ENCODE results near the gene MRPS27. TPM values are rescaled to one million over a fixed set of nuclear protein-coding genes. Genes with fewer than 3 reads are reported as not detected.

The MRPS27 gene
- total and polyA plus RNA-seq, 9 of the 15 experiments (the other 6 are each of a cell fraction or from before 2014, with no cell fraction given) = 73.6 to 144 (median 106) TPM

DNA sequence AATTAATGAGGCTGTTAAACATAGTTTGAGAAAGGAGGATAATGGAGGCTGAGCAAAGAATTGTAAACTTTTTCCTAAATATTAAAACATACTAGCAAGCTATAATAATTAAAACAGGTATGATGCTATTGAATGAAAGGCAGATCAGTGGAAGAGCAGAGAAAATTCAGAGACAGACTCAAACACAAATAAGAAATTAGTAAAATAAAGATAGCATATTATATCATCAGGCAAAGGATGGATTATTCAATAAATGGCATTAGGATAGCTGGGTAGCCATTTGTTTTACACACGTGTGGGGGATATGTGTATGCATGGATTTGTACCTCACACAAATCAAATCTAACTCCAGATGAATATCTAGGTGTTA lies 50.6 kb downstream of the MRPS27 start (continued):
- TF ChIP-seq NCOA1 (IDR thresholded peaks at IDR 0.05; ENCODE audit: low read depth) (no peak), RAD51 (IDR thresholded peaks at IDR 0.05; ENCODE audit: borderline replicate concordance, low read depth) (no peak), SAFB2 (IDR thresholded peaks at IDR 0.05; ENCODE audit: borderline replicate concordance, low read depth, low read length, severe bottlenecking) (no peak)
- TF ChIP-seq, protein P1, sequence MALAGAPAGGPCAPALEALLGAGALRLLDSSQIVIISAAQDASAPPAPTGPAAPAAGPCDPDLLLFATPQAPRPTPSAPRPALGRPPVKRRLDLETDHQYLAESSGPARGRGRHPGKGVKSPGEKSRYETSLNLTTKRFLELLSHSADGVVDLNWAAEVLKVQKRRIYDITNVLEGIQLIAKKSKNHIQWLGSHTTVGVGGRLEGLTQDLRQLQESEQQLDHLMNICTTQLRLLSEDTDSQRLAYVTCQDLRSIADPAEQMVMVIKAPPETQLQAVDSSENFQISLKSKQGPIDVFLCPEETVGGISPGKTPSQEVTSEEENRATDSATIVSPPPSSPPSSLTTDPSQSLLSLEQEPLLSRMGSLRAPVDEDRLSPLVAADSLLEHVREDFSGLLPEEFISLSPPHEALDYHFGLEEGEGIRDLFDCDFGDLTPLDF (CRISPR knock-in tag; IDR thresholded peaks at IDR 0.05) = no peak

DNA sequence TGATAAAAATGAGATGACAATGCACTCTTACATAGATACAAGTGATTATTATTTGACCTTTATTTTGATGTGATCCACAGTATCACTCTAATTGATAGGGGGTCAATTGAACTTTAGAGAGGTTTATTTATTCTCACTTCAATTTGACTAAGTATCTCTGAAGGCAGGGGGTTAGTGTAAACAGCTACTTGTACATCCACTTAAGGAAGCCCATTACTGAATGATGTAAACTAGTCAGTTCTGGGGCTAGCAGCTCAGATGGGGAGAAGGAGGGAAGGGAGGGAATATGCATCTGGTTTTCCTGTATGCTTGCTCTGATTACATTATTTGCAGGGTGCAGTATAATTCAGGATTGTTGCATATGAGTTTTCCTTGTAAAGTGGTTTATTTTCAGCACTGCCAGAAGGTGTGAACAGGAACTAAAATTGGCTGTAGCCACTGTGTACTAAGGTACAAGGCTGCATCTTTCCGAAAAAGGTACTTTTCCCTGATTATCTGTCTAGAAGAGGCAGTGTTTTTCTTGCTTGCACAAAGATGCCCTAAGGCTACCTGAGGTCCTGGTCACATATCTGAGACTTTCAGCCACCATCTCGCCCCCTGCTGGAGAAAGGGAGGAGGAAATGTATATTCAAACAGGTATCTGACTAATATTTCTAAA lies 51.2 kb downstream of the MRPS27 start:
- H4K20me1 ChIP-seq (replicated peaks; ENCODE audit: control insufficient read depth, insufficient read depth, low read length) = no peaks in the 10 kb centered on the region
- intact Hi-C loops (cut with micrococcal nuclease) = loop anchor here (5.0 kb wide), 1 partner anchor 38 kb away; no protein-coding TSS in a partner anchor
- BruUV-seq (replicated peaks) = no TSS peak
- TF ChIP-seq, protein P2, sequence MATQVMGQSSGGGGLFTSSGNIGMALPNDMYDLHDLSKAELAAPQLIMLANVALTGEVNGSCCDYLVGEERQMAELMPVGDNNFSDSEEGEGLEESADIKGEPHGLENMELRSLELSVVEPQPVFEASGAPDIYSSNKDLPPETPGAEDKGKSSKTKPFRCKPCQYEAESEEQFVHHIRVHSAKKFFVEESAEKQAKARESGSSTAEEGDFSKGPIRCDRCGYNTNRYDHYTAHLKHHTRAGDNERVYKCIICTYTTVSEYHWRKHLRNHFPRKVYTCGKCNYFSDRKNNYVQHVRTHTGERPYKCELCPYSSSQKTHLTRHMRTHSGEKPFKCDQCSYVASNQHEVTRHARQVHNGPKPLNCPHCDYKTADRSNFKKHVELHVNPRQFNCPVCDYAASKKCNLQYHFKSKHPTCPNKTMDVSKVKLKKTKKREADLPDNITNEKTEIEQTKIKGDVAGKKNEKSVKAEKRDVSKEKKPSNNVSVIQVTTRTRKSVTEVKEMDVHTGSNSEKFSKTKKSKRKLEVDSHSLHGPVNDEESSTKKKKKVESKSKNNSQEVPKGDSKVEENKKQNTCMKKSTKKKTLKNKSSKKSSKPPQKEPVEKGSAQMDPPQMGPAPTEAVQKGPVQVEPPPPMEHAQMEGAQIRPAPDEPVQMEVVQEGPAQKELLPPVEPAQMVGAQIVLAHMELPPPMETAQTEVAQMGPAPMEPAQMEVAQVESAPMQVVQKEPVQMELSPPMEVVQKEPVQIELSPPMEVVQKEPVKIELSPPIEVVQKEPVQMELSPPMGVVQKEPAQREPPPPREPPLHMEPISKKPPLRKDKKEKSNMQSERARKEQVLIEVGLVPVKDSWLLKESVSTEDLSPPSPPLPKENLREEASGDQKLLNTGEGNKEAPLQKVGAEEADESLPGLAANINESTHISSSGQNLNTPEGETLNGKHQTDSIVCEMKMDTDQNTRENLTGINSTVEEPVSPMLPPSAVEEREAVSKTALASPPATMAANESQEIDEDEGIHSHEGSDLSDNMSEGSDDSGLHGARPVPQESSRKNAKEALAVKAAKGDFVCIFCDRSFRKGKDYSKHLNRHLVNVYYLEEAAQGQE (IDR thresholded peaks at IDR 0.05; ENCODE audit: borderline replicate concordance) = peak; percentile 44; the same call in 1 of the 2 replicates
- TF ChIP-seq, protein P2 (CRISPR knock-in tag; IDR thresholded peaks at IDR 0.05; ENCODE audit: low read depth) = no peak
- peak; percentile 12 for TF ChIP-seq DACH1 (IDR thresholded peaks at IDR 0.05; ENCODE audit: partially characterized antibody)
- TF ChIP-seq, protein P3, sequence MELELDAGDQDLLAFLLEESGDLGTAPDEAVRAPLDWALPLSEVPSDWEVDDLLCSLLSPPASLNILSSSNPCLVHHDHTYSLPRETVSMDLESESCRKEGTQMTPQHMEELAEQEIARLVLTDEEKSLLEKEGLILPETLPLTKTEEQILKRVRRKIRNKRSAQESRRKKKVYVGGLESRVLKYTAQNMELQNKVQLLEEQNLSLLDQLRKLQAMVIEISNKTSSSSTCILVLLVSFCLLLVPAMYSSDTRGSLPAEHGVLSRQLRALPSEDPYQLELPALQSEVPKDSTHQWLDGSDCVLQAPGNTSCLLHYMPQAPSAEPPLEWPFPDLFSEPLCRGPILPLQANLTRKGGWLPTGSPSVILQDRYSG (tag; conservative IDR thresholded peaks at IDR 0.05; ENCODE audit: low read depth) = no peak
- 0 out of 4 replicates have a peak, but pooled peaks of 1 of the 2 experiments have one; percentile 37 for TF ChIP-seq RCOR1 (IDR thresholded peaks at IDR 0.05; ENCODE audit: borderline replicate concordance in 1 of 2, low read depth in 2 of 2, low read length in 2 of 2)

More for the DNA sequence above, 51.2 kb downstream of the MRPS27 start:
- ChIA-PET CTCF (ENCODE audit: low intra/inter-chr PET ratio) (interaction anchor here (0.6 to 1.7 kb wide), 3 partner anchors 119 to 486 kb away, joined by 3 to 9 read pairs (median 3); no protein-coding TSS in a partner anchor), POLR2A (interaction anchor here (0.6 to 1.6 kb wide), 2 partner anchors 13 to 20 kb away, joined by 3 to 4 read pairs; no protein-coding TSS in a partner anchor)
- peak; percentile 79 for ATAC-seq
- no peak overlapping the region for H3K4me2 ChIP-seq (ENCODE audit: insufficient read depth, low read length)
- H3K9ac ChIP-seq (ENCODE audit: insufficient read depth in 1 of 2, low read depth in 2 of 2, low read length in 2 of 2) = no peak overlapping the region
- peaks cover 77% of the 10 kb centered on the region for H3K79me2 ChIP-seq (ENCODE audit: control insufficient read depth, insufficient read depth, low read length)
- H2AFZ ChIP-seq (ENCODE audit: low read depth, low read length) = no peak overlapping the region
- no peak overlapping the region for H3K4me3 ChIP-seq
- peaks cover 26% of the 10 kb centered on the region for H3K36me3 ChIP-seq (ENCODE audit: control insufficient read depth, insufficient read depth, low read length)
- peak; percentile 78 for FAIRE-seq
- no peaks in the 10 kb centered on the region for H3K9me3 ChIP-seq (replicated peaks; ENCODE audit: control insufficient read depth, insufficient read depth, low read depth, low read length)
- in situ Hi-C loops (cut with MboI) = no loop called here
- no peak overlapping the region for H3K27ac ChIP-seq (ENCODE audit: extremely low read depth, low read depth, low read length)
- DNase-seq (ENCODE audit: extremely low read depth in 1 of 4, low spot score in 3 of 4) = peak; percentile 30 to 71 (median 44)
- WGBS (ENCODE audit: insufficient coverage, low coverage, missing lambda C conversion rate) = 8% methylated on average over 2 of the region's 2 CpGs
- H3K27me3 ChIP-seq (ENCODE audit: control insufficient read depth in 2 of 2, insufficient read depth in 2 of 2, low read length in 2 of 2) = no peaks in the 10 kb centered on the region
- peaks cover 0 to 2% of the 10 kb centered on the region in 2 experiments; a peak in 2 of 5 replicates for H3K4me1 ChIP-seq (replicated peaks in 1 of 2; ENCODE audit: control insufficient read depth in 2 of 2, insufficient read depth in 2 of 2, low read length in 2 of 2)
- H3K9me1 ChIP-seq (ENCODE audit: control insufficient read depth, insufficient read depth, low read length) = no peaks in the 10 kb centered on the region
